Gastroesophageal sphincter (tissue), 3 donors: ENCODE results near the gene MFF.
"Not testable (repeated sequence)": the region's sequence is repeated elsewhere in the genome, so short reads cannot be mapped to it uniquely, and the experiment has no call there.

ENCODE experiments used
- CTCF ChIP-seq, 4 experiments: fragments of 200-600 bp in 2 of 4; fragments of 450-650 bp in 2 of 4; sonication (generic) in 1 of 4; IDR thresholded peaks; one replicate each; pipeline ENCODE4 v1.5.1; 2017 to 2019; ENCODE audit warnings: antibody characterized with exemption in 4 of 4, mild to moderate bottlenecking in 2 of 4, moderate library complexity in 2 of 4
- EP300 ChIP-seq: sonication (generic); formaldehyde crosslinking; IDR thresholded peaks from one replicate; pipeline ENCODE4 v1.6.1; 2017; ENCODE audit warnings: antibody characterized with exemption, mild to moderate bottlenecking
- POLR2A ChIP-seq, 2 donors: fragments of 450-650 bp; IDR thresholded peaks; one replicate each; pipeline ENCODE4 v1.6.1; 2017; ENCODE audit warnings: antibody characterized with exemption in 2 of 2, mild to moderate bottlenecking in 2 of 2, moderate library complexity in 1 of 2

- TF ChIP-seq EP300; CTCF (IDR thresholded peaks at IDR 0.05); POLR2A (IDR thresholded peaks at IDR 0.05): not testable (repeated sequence)
These were observed 57.3 kb downstream of the MFF start for GRCh38 chr2:227382241-227382835.
